ENCODE measurements around the gene CNOT3.
"Not testable (repeated sequence)": the region's sequence is repeated elsewhere in the genome, so short reads cannot be mapped to it uniquely, and the experiment has no call there.

GRCh38 chr19:54194463-54194862 is 56.9 kb downstream of the CNOT3 start:
- TF ChIP-seq POLR2A, POLR2AphosphoS5 (IDR thresholded peaks at IDR 0.05; ENCODE audit: low read depth, low read length): not testable (repeated sequence)
